ENCODE results near the gene ARMS2.
A peak's percentile ranks its signal among the peaks of the same experiment; 100 is the strongest.

The ARMS2 gene

GRCh38 chr10:122471531-122472177, 17.2 kb downstream of the ARMS2 start:
- no peak for DNase-seq (ENCODE audit: low read depth in 3 of 3)

- DNase-seq (ENCODE audit: low read depth in 3 of 3), result no peak
These were observed 18.7 kb downstream of the ARMS2 start for GRCh38 chr10:122473116-122473515.

GRCh38 chr10:122474131-122474818, 19.8 kb downstream of the ARMS2 start:
- no peak for DNase-seq (ENCODE audit: low read depth in 3 of 3)

- DNase-seq (ENCODE audit: low read depth in 3 of 3), result no peak
These were observed 20.6 kb downstream of the ARMS2 start for GRCh38 chr10:122475100-122475499.

GRCh38 chr10:122475591-122476332, 21.3 kb downstream of the ARMS2 start:
- DNase-seq (ENCODE audit: low read depth in 3 of 3), result no peak

GRCh38 chr10:122476333-122476695, 21.9 kb downstream of the ARMS2 start:
- no peak for DNase-seq (ENCODE audit: low read depth in 3 of 3)

- DNase-seq (ENCODE audit: low read depth in 3 of 3), result no peak
These were observed 23.0 kb downstream of the ARMS2 start for GRCh38 chr10:122477436-122477835.

- DNase-seq (ENCODE audit: low read depth in 3 of 3), result no peak
These were observed 24.5 kb downstream of the ARMS2 start for GRCh38 chr10:122478971-122479370.

- DNase-seq (ENCODE audit: low read depth in 3 of 3), result no peak
These were observed 25.8 kb downstream of the ARMS2 start for GRCh38 chr10:122480146-122480833.

GRCh38 chr10:122481296-122482056, 27.0 kb downstream of the ARMS2 start:
- DNase-seq (ENCODE audit: low read depth in 3 of 3), result no peak

- no peak for DNase-seq (ENCODE audit: low read depth in 3 of 3)
These were observed 30.0 kb downstream of the ARMS2 start for GRCh38 chr10:122484276-122485060.

GRCh38 chr10:122485670-122486069, 31.2 kb downstream of the ARMS2 start:
- no peak for DNase-seq (ENCODE audit: low read depth in 3 of 3)

- DNase-seq (ENCODE audit: low read depth in 3 of 3), result no peak
These were observed 32.1 kb downstream of the ARMS2 start for GRCh38 chr10:122486406-122487080.

- no peak for DNase-seq (ENCODE audit: low read depth in 3 of 3)
These were observed 32.8 kb downstream of the ARMS2 start for GRCh38 chr10:122487174-122487765.

GRCh38 chr10:122490268-122490667, 35.8 kb downstream of the ARMS2 start:
- no peak for DNase-seq (ENCODE audit: low read depth in 3 of 3)

- DNase-seq (ENCODE audit: low read depth in 3 of 3), result peak in 1 of 3 donors; percentile 7
These were observed 36.6 kb downstream of the ARMS2 start for GRCh38 chr10:122490786-122491680.

GRCh38 chr10:122492006-122492405, 37.6 kb downstream of the ARMS2 start:
- DNase-seq (ENCODE audit: low read depth in 3 of 3), result no peak

- DNase-seq (ENCODE audit: low read depth in 3 of 3), result no peak
These were observed 38.6 kb downstream of the ARMS2 start for GRCh38 chr10:122492999-122493481.

GRCh38 chr10:122493761-122494160, 39.3 kb downstream of the ARMS2 start:
- DNase-seq (ENCODE audit: low read depth in 3 of 3), result no peak

Measured in stimulated activated CD4-positive, alpha-beta T cell treated with anti-CD3 and anti-CD28 coated beads, TNF-alpha, amount 100 ng/mL, for 48 hours (primary cell).